GM21526 (cell line): ENCODE results near the gene GALNT5.
"Not testable (repeated sequence)": the region's sequence is repeated elsewhere in the genome, so short reads cannot be mapped to it uniquely, and the experiment has no call there.

Experiments used
- ATAC-seq: cut with Tn5 transposase; IDR thresholded peaks from one replicate; pipeline ENCODE4 v1.9.1; 2021; ENCODE audit warnings: moderate library complexity; ENCODE audit not compliant: unreplicated experiment, low FRiP score

GALNT5 gene

DNA sequence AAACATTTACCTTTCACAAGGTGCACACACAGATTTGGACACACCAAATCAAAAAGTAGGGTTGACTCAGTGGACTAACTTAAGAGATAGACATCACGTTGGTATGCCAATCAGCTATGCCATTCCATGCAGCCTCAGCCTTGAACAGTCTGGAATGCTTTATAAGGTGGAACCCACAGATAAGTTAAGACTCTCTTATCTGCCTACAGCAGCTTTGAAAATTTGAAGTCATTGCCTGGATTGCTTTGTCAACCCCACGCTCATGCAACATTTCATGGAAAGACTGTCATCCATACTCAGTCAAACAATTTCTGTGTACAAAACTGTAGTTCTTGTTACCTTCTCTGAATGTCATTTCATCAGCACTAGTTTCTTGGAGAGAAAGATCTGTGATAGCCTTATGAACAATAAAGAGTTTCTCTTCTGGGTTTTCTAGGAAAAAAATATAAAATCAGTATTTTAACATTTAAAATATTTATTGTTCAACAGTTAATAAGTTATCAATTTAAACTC is 66.9 kb downstream of the GALNT5 start:
- no peak for ATAC-seq

DNA sequence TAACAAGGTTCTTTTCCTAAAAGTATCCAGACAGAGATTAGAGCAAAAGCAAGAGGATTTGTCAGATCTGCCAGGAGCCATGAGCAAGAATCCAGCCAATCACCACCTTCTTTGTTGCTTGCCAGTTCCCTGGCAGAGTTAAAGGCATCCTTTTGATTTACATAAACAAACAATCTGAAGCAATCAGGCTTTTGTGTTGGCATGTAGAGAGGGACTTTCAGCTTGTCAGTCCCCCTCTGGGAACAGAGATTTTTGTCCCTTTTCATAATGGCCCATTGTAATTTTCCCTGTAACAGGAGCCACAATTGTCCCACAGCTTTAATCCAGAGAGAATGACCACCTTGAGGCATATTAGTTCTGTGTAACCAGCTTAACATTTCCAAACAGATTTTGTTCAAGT is 68.3 kb downstream of the GALNT5 start, which contains the start of gene ERMN:
TSS of gene ERMN (minus strand) at position 39 of the 400 bp plus-strand sequence. CDS start 182 bp downstream, outside the sequence.
- no peak for ATAC-seq

DNA sequence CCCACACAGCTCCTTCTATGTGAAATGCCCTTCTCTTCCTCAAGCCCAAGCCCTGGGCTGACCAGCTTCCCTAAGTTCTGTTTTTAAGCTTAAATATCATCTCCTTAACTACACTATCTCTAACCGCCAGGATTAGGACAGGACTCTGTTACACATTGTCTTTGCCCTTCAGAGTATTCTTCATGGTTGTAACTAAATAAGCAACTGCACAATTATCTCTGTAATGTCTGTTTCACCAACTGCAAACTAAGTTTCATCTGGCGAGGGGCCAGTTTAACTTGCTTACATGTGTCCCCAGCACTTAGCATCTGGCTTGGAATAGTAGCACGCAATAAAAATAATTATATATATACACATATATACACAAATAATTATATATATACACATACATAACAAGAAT is 69.2 kb downstream of the GALNT5 start:
- ATAC-seq, result no peak

DNA sequence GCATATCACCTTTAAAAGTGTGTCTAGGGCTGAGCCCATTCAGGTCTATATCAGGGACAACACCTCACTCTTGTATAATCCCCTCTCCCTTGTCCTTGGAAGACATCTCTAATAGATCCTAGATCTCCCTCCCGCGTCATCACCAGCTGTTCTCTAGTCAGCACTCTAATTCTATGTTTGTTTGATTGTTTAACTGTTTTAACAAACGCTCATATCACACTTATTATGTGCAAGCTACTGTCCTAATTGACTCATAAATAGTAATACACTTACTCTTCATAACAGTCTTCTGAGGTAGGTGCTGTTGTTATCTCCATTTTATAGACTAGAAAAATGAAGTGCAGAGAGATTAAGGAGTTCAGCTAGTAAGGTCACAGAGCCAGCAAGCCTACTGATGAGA is 69.7 kb downstream of the GALNT5 start:
- peak; percentile 23 for ATAC-seq

DNA sequence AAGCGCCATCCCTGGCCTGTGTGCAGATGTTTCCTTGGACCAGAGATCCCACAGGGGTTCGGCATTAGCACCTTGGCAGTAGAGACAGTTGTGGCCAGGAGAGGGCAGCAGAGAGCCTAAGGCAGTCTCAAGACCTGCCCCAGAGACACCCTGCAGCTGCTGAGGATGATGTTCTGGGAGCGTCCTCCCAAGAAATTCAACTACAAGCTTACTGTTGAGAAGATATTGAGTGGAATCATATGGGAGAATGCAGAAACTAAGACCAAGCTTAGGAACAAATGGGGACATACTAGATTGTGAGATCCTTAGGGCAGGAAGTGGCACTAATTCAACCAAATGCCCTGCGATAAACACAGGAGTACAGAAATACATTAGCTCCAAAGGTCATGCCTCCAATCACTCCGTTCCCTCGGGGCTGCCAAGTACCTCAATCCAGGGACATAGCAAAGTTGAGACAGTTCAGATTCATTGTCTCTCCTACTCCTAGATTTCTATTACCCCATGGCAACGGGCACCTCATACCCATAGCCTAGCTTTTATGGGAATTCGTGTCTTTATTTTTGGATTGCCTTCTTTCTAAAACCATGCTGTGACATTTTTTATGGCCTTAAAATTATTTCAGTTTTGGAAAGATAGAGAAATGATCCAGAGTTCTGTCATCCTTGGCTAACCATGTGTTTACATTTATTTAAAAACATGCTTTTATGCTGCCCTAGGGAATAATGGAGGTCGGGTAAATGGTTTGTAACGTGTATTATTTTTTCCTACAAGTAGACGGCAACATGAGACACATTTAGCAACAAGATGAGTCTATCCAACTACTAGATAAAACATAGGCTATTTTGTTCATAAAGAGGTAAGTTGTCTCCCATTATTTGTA is 70.4 kb downstream of the GALNT5 start:
- ATAC-seq, result peak; percentile 98

DNA sequence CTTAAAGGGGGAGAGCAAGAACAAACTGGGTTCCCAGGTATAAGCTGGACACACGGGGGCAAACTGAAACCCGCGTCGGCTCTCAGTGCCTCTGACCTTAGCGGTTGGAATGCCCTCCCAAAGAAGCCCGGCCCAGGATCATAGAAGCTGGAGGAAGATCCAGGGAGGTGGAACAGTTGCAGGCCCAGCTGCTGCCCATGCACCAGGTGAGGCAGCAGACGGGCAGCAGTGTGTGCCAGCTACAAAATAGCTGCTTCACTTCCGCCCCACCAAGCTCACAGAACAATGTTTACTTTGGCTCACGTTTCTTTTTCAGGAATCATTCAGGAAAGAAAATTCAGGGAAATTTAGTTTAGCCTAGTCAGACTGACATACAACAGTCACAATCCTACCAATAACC is 72.0 kb downstream of the GALNT5 start:
- no peak for ATAC-seq

DNA sequence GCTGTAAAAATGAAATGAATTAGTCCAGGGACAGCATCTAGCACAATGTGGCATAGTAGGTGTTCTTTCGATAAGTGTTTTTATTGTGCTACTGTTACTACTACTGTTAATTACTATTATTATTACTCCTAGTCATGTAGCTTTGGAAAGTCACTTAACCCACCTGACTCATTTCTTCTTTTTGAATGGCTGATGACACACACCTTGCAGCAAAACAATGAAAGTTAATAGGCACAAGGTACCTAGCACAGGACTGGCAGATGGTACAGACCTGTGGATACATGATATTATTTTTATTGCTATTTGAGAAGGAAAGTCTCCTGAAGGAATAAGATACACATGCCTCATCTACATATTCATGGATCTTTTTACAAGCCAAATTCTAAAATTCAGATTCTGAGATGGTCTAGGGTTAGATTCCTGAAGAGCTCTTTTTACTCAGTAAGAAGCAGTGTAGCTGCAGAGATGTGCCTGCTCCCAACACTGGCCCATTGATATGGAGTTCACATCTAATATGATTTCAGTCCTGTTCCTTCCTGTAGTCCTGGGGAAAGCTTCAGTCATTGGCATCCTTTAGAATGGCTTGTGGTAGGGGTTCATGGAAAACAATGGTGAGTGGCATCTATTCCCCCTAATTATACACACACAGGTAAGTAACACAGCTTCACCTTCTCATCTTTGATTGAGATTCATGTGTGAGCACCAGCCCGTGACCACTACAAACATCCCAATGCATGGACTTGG is 76.0 kb downstream of the GALNT5 start:
- ATAC-seq, result no peak

DNA sequence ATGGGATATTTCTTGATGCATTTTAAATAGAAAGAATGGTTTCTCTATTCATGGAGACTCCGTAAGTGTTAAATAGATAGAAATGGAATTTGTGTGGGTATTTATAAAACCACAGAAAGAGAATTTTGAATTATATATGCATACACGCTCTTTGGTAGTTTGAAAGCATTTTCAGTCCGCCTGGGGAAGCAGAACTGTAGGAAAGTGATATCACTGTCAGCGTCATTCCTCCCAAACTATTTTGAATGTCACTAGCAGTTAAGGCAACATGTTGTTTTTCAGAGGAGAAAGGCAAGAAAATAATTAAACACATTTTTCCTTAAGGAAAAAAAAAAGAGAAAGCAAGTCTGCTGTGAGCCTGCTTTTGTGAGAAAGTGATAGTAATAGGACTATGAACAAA is 76.8 kb downstream of the GALNT5 start:
- no peak for ATAC-seq

DNA sequence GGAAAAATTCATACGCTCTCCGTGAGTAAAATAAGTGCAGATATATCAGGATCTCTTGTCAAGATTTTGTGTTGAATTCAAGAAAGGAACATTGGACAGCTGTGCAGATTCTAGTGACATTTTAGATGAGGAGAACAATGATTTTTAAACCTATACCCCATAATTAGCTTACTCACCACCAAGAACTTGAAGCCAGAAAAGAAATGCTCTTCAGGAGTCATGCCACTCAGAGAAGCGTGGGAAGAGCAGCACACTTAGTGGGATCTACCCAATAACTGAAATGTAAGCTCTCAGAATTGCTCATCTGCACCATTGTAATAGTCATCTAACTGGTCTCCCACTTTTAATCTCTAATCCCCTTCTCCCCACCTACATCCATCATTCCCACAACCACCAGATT is 77.3 kb downstream of the GALNT5 start:
- ATAC-seq, result no peak

DNA sequence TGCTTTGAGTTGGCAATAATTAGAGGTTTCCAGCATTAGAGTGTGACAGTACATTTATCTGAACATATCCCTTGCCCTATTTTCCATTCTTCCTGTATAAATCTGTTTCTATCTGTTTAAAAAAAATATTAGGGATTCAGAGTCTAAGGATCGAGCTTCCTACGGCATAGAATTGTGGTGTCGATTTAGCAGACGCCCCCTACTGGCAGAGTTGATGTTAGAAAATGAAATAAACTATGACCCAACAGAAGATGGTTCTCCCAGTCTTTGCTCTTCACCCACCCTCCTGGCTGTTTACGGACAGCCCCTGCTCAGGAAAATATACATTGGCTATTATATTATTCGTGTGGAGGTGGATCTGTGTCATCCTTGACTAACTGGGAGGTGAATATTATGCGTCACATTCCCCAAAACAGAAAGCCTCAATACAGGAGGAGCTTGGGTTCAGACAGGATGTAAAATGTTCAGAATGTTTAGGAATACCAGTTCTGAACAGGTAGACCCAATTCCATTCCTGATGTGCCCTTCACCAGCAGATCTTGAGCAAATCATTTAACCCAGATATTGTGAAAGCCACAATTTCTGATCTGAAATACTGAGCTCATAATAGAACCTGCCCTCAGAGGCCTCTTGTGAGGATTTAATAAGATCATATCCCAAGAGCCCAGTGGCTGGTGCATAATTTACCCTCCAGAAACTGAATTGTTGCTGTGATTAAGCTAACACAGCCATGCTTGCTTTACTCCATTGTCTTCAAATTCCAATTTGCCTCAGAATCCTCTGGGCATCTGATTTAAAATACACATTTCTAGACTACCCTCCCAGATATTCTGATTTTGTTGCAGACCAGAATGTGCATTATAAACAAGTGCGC is 78.9 kb downstream of the GALNT5 start:
- ATAC-seq, result peak; percentile 87

DNA sequence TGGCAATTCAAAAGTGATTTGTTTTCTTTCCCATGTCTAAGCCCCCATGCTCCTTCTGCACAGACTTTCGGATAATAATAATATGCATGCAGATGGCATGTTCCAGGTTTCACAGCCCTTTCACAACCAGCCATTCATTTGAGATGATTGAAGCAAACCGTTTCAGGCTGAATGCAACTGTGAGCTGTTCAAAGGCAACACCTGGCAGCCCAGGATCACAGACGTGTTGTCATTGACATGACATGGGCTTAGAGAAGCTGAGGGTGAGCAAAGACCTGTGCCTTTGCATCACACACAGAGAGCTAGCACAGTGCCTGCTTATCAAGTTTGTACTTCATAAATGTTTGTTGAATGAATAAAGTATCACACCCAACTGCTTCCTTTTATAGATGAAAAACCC is 80.5 kb downstream of the GALNT5 start:
- ATAC-seq, result no peak

DNA sequence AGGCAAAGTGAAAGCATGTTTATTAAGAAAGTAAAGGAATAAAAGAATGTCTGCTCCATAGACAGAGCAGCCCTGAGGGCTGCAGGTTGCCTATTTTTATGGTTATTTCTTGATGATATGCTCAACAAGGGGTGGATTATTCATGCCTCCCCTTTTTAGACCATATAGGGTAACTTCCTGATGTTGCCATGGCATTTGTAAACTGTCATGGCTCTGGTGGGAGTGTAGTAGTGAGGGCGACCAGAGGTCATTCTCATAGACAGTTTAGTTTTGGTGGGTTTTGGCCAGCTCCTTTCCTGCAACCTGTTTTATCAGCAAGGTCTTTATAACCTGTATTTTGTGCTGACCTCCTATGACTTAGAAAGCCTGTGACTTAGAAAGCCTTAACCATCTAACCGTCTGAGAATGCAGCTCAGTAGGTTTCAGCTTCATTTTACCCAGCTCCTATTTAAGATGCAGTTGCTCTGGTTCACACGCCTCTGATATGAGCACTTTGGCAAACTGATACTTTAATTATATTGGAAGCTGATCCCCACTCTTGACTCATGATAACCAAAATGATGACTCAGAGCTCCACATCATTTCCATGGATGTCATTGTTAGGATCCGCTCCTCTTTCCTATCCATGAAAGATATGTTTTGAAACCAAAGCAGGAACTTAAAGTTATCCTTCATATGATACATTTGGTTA is 82.6 kb downstream of the GALNT5 start:
- ATAC-seq, result no peak

DNA sequence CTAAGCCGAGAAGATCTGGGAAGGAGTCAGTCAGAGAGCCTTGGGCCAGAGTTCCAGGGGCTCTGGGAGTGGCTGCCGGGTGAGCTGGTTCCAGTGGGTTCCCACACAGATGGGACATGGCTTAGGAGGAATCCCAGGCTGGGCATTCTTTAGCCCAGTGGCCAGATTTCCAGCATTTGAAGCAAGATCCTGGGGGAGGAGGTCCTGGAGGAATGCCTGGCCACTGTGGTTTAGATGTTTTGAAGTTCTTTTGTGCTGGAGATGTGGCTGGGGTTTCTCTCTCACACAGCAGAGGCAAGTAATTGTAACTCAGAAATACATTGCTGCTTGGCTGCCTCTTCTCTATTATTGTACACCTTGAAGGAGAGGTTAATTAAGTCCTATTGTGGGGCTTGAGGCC is 83.9 kb downstream of the GALNT5 start:
- not testable (repeated sequence) for ATAC-seq

DNA sequence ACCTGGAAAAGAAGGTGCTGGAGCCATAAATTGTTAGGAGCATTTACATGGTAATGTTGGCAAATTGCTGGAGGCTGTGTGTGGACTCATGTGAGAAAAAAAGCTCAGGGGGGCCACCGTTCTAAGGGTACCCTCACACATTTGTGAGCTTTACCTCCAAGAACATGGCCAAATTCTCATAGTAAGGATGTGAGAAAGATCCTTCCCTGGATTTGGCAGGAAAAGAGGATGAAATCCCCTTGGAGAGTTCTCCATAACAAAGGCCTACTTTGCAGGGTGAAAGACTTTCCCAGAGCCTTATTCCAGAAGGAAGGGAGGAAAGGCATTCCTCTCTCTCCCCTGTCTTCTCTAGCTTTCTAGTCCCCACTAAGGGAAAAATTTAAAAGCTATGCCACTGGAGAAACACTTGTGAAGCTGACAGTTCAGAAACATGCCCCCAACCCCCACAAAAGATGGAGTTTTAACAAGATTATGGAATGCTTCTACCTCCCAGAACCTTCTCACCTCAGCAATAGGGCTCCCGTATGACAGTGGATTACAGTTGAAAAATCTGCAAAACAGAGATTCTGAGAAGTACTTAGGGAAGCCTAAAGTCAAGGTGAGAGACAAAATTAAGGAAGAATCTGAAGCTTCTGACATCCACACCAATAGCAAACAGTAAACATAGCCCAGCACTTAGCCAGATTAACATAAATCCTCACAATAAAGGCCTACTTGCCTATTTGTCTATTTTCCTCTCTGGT is 88.3 kb downstream of the GALNT5 start:
- ATAC-seq, result no peak

DNA sequence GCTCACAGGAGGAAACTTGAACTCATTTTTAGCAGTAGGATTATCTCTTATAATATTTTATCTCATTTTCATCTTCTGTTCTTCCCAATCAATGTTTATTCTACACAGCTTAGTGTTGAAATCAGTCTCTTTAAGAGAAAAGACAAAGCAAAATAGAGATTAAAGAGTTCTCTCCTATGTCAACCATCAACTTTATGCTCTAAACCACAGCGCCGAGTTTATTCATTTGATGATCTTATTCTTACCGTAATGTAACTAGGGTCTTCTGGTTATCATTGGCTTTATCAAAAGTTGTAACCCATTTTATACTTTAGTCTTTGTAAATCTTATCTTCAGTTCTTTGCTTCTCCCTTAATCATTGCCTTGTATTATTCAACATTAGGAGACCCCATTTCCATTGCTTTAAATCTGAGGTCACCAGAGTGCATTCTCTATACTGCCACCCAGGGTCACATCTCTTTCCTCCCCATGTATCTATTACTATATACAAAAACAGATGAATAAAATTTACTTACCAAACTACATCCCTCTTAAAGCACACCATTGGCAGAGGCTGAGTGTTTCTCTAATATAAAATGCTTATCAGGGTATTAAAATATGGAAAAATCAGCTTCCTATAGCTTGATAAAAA is 90.9 kb downstream of the GALNT5 start:
- ATAC-seq, result no peak

DNA sequence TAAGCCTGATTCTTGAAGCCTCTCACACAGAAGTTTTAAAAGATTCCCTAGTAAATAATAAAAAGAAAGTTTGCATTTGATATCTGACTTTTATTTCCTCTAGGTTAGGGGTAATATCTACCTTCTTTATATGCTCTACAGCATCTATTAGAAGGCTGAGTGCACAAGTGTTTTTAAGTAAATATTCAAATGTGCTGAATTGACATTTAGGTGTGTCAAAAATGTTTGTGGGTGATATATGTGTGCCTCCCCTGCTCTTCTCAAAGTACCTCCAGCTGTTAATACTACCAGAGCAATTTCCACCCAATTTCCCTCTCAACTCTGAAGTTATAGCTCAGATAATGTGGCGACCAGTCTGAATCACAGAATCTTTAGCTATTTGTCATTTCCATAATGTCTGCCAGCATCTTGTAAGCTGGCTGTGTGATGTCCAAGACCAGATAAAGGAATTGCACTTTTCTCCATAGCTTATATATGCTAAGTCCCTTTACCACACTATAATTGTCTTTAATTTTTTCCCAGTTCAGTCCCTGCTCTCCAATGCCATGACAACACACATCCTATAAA is 92.5 kb downstream of the GALNT5 start:
- no peak for ATAC-seq

DNA sequence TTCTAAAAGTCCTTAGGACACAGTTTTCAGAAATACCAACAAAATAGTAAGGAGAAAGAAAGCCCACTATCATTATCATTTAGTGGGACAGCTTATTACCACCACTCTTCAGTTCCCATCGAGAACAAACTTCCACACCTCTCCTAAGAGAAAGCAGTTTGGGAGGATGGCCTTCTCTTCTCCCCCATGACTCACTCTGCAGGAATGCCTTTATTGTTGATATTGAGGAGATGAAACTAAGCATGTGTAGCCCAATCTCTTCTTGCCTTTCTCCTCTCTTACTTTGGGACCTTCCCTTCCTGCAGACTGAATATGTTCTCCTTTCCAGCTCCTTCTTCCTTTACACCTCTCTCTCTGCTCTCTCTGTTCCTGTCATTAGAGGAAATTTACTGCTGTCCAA is 98.1 kb downstream of the GALNT5 start:
- no peak for ATAC-seq

DNA sequence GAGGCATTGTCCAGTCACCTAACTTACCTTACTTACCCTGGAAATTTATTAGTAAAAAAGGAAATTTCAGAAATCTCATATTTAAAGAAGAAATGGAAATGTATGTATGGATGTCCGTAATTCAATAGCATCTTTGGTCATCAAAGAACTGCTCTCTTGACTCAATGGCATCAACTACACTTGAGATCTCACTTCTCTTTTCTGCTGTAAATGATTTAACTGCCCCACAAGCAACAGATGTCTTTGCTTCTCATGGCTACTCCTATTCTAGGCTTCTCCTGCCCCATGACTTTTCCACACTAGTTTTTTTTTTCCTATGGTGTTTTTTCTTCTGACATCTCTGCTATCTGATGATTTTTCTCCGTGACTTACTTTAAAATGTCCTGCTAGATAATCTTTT is 102.1 kb downstream of the GALNT5 start:
- no peak for ATAC-seq

DNA sequence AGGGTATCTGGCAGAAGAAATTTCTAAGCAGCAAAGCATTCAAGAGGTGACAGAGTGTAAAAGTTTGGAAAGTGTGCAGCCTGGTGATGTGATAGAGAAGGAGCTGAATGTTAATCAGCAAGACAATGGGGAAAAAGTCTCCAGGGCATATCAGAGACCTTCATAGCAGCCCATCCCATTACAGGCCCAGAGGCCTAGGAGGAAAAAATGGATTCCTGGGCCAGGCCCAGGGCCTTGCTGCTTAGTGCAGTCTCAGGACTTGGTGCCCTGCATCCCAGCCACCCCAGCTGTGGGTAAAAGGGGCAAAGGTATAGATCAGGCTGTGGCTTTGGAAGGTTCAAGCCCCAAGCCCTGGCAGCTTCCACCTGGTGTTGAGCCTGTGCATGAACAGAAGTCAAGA is 104.0 kb downstream of the GALNT5 start:
- ATAC-seq, result no peak
